Stimulated activated CD8-positive, alpha-beta memory T cell treated with anti-CD3 and anti-CD28 coated beads, Interleukin-4, amount 100 ng/mL, for 1 hour (primary cell): ENCODE data around the gene OR10A3.

ENCODE experiments used
- DNase-seq, 2 donors: peaks; one replicate each; pipeline ENCODE4 v3.0.0-alpha.2; 2020; ENCODE audit warnings: low read depth in 2 of 2, low spot score in 1 of 2

Gene OR10A3

GRCh38 chr11:7941146-7941545 lies 362 bp downstream of the OR10A3 start:
- no peak for DNase-seq

- DNase-seq = no peak
These were observed 4.9 kb downstream of the OR10A3 start for GRCh38 chr11:7936615-7937014.

GRCh38 chr11:7931168-7931567 lies 10.3 kb downstream of the OR10A3 start, which contains the start of gene OR10A6:
Gene OR10A6, minus strand, starts transcription at chr11:7931268. Its CDS starts 2,606 bp downstream, at chr11:7928662.
- no peak for DNase-seq

GRCh38 chr11:7927635-7928034 lies 13.9 kb downstream of the OR10A3 start:
- no peak for DNase-seq

GRCh38 chr11:7924536-7924935 lies 17.0 kb downstream of the OR10A3 start:
- no peak for DNase-seq

GRCh38 chr11:7918141-7918540 lies 23.4 kb downstream of the OR10A3 start:
- no peak for DNase-seq

- DNase-seq = no peak
These were observed 30.5 kb downstream of the OR10A3 start for GRCh38 chr11:7911011-7911410.

- no peak for DNase-seq
These were observed 31.2 kb downstream of the OR10A3 start for GRCh38 chr11:7910286-7910788.

GRCh38 chr11:7909585-7910285 lies 31.8 kb downstream of the OR10A3 start:
- no peak for DNase-seq

- DNase-seq = no peak
These were observed 34.4 kb downstream of the OR10A3 start for GRCh38 chr11:7907121-7907520.

GRCh38 chr11:7906481-7906880 lies 35.0 kb downstream of the OR10A3 start:
- no peak for DNase-seq

- DNase-seq = no peak
These were observed 35.5 kb downstream of the OR10A3 start for GRCh38 chr11:7905961-7906429.

- no peak for DNase-seq
These were observed 36.0 kb downstream of the OR10A3 start for GRCh38 chr11:7905549-7905948.

- no peak for DNase-seq
These were observed 36.6 kb downstream of the OR10A3 start for GRCh38 chr11:7904917-7905316.

GRCh38 chr11:7903940-7904339 lies 37.6 kb downstream of the OR10A3 start:
- DNase-seq = no peak

- DNase-seq = no peak
These were observed 40.1 kb downstream of the OR10A3 start for GRCh38 chr11:7901319-7901854.

GRCh38 chr11:7900686-7901085 lies 40.8 kb downstream of the OR10A3 start:
- DNase-seq = no peak

GRCh38 chr11:7899418-7899817 lies 42.1 kb downstream of the OR10A3 start:
- DNase-seq = no peak

- no peak for DNase-seq
These were observed 42.7 kb downstream of the OR10A3 start for GRCh38 chr11:7898666-7899283.

- DNase-seq = no peak
These were observed 45.3 kb downstream of the OR10A3 start for GRCh38 chr11:7896009-7896785.

GRCh38 chr11:7894251-7894650 lies 47.3 kb downstream of the OR10A3 start:
- DNase-seq = no peak
